ENCODE results near the gene PRTN3.

Gene PRTN3, protein sequence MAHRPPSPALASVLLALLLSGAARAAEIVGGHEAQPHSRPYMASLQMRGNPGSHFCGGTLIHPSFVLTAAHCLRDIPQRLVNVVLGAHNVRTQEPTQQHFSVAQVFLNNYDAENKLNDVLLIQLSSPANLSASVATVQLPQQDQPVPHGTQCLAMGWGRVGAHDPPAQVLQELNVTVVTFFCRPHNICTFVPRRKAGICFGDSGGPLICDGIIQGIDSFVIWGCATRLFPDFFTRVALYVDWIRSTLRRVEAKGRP

DNA sequence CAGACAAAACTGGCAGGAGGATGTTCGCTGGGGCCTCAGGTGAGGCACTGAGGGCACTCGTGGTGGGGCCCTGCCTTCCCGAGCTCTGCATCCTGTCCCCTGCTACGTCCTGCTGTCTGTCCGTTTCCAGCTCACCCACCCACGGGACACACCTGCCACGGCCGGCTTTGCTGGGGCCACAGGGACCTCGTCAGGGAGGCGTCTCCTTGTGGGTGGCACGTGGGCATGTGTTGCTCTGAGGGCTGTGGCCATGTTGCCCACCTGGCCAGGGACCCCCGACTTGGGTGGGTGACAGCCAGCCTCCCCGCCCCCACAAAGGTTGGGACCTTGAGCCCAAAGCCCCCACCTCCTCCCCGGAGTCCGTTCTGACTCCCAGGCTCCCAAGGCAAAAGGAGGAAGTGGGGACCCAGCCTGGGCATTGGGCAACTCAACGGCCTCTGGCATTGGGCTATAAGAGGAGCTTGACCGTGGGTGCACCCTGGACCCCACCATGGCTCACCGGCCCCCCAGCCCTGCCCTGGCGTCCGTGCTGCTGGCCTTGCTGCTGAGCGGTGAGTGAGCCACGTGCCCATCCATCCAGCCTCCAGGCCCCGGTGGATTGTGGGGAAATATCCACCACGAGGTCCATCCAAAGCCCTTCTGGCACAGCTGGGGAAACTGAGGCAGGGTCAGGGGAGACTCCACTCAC, at the start of gene PRTN3:
PRTN3 (plus strand) TSS at position 481 of the 688 bp plus-strand sequence; CDS start at position 491, 10 bp downstream.
- no peak within 1 kb of the TSS for H3K4me3 ChIP-seq (replicated peaks; ENCODE audit: low read depth, low read length)
- DNase-seq (ENCODE audit: extremely low read depth, insufficient read length): no peak
- H3K36me3 ChIP-seq (ENCODE audit: control insufficient read depth, insufficient read depth, low read length): no peaks in the 10 kb centered on the region
- peaks cover 2% of the 10 kb centered on the region; the same call in 1 of the 2 replicates for H3K27me3 ChIP-seq (replicated peaks; ENCODE audit: control insufficient read depth, insufficient read depth, low read length)
- TF ChIP-seq, protein P1, sequence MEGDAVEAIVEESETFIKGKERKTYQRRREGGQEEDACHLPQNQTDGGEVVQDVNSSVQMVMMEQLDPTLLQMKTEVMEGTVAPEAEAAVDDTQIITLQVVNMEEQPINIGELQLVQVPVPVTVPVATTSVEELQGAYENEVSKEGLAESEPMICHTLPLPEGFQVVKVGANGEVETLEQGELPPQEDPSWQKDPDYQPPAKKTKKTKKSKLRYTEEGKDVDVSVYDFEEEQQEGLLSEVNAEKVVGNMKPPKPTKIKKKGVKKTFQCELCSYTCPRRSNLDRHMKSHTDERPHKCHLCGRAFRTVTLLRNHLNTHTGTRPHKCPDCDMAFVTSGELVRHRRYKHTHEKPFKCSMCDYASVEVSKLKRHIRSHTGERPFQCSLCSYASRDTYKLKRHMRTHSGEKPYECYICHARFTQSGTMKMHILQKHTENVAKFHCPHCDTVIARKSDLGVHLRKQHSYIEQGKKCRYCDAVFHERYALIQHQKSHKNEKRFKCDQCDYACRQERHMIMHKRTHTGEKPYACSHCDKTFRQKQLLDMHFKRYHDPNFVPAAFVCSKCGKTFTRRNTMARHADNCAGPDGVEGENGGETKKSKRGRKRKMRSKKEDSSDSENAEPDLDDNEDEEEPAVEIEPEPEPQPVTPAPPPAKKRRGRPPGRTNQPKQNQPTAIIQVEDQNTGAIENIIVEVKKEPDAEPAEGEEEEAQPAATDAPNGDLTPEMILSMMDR (IDR thresholded peaks at IDR 0.05; ENCODE audit: insufficient read depth, low read length, poor library complexity, severe bottlenecking): no peak

DNA sequence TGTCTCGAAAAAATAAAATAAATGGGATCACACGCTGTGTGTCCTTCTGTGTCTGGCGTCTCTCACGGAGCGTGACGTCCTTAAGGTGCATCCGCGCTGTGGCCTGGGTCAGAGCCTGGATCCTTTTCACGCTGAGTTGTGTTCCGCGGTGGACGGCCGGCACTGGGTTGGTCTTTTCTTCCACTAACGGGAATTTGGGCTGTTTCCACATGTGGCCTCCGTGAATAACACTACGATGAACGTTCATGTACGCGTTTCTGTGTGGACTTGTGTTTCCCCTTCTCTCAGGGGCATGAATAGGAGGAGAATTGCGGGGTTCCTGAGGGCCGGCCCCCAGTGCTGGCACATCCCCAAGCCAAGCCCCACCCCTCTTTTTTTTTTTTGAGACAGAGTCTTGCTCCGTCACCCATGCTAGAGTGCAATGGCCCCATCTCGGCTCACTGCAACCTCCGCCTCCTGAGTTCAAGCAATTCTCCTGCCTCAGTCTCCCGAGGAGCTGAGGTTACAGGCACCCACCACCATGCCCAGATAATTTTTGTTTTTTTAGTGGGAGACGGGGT, 49.7 kb upstream of the PRTN3 start:
- TF ChIP-seq, protein P1 (IDR thresholded peaks at IDR 0.05; ENCODE audit: insufficient read depth, low read length, poor library complexity, severe bottlenecking): no peak
- no peak overlapping the region for H3K4me3 ChIP-seq (replicated peaks; ENCODE audit: low read depth, low read length)
- DNase-seq (ENCODE audit: extremely low read depth, insufficient read length): no peak
- no peaks in the 10 kb centered on the region for H3K36me3 ChIP-seq (ENCODE audit: control insufficient read depth, insufficient read depth, low read length)
- no peaks in the 10 kb centered on the region for H3K27me3 ChIP-seq (replicated peaks; ENCODE audit: control insufficient read depth, insufficient read depth, low read length)

DNA sequence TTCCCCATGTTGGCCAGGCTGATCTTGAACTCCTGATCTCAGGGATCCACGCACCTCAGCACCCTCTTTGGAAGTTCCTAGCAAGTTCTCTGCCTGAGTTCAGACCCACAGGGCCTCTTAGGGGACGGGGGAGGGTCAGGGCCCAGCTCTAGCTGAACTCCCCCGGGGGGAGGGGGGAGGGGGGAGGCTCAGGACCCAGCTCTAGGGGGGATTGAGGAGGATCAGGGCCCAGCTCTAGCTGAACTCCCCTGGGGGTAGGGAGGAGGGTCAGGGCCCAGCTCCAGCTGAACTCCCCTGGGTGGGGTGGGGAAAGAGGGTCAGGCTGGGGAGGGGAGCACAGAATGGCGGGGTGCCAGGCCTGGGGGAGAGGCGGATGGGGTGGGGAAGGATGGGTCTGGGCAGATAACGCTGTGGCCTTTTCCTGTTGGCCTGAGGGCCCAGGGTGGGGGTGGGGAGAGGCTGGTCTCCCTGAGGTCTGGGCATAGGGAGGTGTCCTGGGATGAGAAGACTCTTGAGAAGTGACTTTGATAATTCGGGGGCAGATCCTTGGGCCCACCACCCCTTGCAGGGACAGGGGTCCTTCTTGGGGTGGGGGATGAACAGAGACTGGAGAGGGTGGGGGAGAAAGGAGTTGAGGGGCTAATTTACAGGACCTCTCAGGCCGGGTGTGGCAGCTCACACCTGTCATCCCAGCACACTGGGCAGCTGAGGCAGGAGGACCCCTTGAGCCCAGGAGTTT, 49.1 kb upstream of the PRTN3 start:
- no peaks in the 10 kb centered on the region for H3K36me3 ChIP-seq (ENCODE audit: control insufficient read depth, insufficient read depth, low read length)
- no peak for DNase-seq (ENCODE audit: extremely low read depth, insufficient read length)
- no peaks in the 10 kb centered on the region for H3K27me3 ChIP-seq (replicated peaks; ENCODE audit: control insufficient read depth, insufficient read depth, low read length)
- TF ChIP-seq, protein P1 (IDR thresholded peaks at IDR 0.05; ENCODE audit: insufficient read depth, low read length, poor library complexity, severe bottlenecking): no peak
- no peak overlapping the region for H3K4me3 ChIP-seq (replicated peaks; ENCODE audit: low read depth, low read length)

DNA sequence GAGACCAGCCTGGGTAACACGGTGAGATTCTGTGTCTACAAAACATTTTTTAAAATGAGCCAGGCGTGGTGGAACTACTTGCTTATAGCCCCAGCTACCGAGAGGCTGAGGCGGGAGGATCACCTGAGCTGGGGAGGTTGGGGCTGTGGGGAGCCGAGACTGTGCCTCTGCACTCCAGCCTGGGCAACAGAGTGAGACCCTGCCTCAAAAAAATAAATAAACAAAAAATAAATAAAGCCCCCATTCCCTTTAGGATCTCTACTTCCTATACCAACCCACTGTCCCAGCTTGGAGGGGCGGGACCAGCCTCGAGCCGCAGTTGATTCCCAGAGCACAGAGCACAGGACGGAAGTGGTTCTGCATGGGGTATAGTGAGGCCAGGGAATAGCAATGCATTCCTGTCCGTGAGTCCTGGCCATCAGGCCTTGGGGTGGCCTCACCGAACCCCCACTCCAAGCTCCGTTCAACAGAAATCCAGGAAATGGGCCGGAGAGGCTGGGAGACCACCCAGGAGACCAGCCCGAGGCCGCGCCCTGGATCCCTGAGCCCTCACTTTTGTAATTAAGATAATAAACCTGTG, 48.4 kb upstream of the PRTN3 start:
- TF ChIP-seq, protein P1 (IDR thresholded peaks at IDR 0.05; ENCODE audit: insufficient read depth, low read length, poor library complexity, severe bottlenecking): no peak
- no peak for DNase-seq (ENCODE audit: extremely low read depth, insufficient read length)
- H3K36me3 ChIP-seq (ENCODE audit: control insufficient read depth, insufficient read depth, low read length): no peaks in the 10 kb centered on the region
- H3K27me3 ChIP-seq (replicated peaks; ENCODE audit: control insufficient read depth, insufficient read depth, low read length): no peaks in the 10 kb centered on the region
- no peak overlapping the region for H3K4me3 ChIP-seq (replicated peaks; ENCODE audit: low read depth, low read length)

DNA sequence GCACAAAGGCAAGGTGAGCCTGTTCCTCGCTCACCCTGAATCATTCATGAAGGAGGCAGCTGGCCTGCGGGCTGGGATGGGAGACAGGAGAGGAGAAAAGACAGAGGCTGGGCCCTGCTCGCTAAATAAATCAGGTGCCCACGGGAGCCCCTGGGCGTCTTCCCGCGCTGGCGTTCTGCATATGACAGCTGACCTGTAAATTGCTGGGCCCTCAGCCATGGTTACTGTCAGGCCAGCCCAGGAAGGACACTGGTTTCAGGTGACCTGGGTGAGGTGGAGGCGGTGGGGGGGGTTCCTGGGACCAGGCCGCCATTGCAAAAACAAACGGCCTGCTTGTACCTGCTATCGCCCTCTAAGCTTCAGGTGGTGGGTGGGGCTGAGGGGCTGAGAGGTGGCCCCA, 47.0 kb upstream of the PRTN3 start:
- no peak for DNase-seq (ENCODE audit: extremely low read depth, insufficient read length)
- Histone ChIP-seq H3K36me3 (ENCODE audit: control insufficient read depth, insufficient read depth, low read length) (peaks cover 2% of the 10 kb centered on the region; the same call in 1 of the 2 replicates), H3K4me3 (replicated peaks; ENCODE audit: low read depth, low read length) (no peak overlapping the region), H3K27me3 (replicated peaks; ENCODE audit: control insufficient read depth, insufficient read depth, low read length) (no peaks in the 10 kb centered on the region)
- TF ChIP-seq, protein P1 (IDR thresholded peaks at IDR 0.05; ENCODE audit: insufficient read depth, low read length, poor library complexity, severe bottlenecking): no peak

Data from GM06990 (cell line).